Parathyroid adenoma (tissue), 2 donors: ENCODE measurements around the gene GIMD1.

Source experiments
- H2AFZ ChIP-seq: fragments of 300-600 bp; sonication (generic); one replicate; pipeline ENCODE4 v1.7.0; 2017; ENCODE audit warnings: antibody characterized with exemption, mild to moderate bottlenecking
- H3K27ac ChIP-seq: fragments of 300-600 bp; sonication (generic); one replicate; pipeline ENCODE4 v1.7.0; 2017
- H3K27me3 ChIP-seq: fragments of 300-600 bp; sonication (generic); one replicate; pipeline ENCODE4 v1.7.0; 2017; ENCODE audit warnings: low read length; ENCODE audit not compliant: control insufficient read depth, insufficient read depth
- H3K36me3 ChIP-seq: fragments of 300-600 bp; sonication (generic); one replicate; pipeline ENCODE4 v1.7.0; 2017; ENCODE audit warnings: low read length; ENCODE audit not compliant: control insufficient read depth, insufficient read depth
- H3K4me1 ChIP-seq: fragments of 300-600 bp; sonication (generic); one replicate; pipeline ENCODE4 v1.7.0; 2017; ENCODE audit warnings: control low read depth
- H3K4me2 ChIP-seq: fragments of 300-600 bp; sonication (generic); one replicate; pipeline ENCODE4 v1.7.0; 2017; ENCODE audit warnings: low read length
- H3K4me3 ChIP-seq: fragments of 300-600 bp; sonication (generic); one replicate; pipeline ENCODE4 v1.7.0; 2017; ENCODE audit warnings: low read depth, low read length
- H3K79me2 ChIP-seq: fragments of 300-600 bp; sonication (generic); one replicate; pipeline ENCODE4 v1.7.0; 2017; ENCODE audit warnings: control low read depth
- H3K9ac ChIP-seq: fragments of 300-600 bp; sonication (generic); one replicate; pipeline ENCODE4 v1.7.0; 2017; ENCODE audit warnings: mild to moderate bottlenecking
- H3K9me3 ChIP-seq: fragments of 300-600 bp; sonication (generic); one replicate; pipeline ENCODE4 v1.7.0; 2017; ENCODE audit warnings: low read length; ENCODE audit not compliant: control insufficient read depth
- CTCF ChIP-seq: fragments of 300-600 bp; sonication (generic); IDR thresholded peaks from one replicate; pipeline ENCODE4 v1.7.0; 2017; ENCODE audit warnings: antibody characterized with exemption, mild to moderate bottlenecking
- donor health status: primary hyperparathyroidism.

GIMD1 gene

DNA sequence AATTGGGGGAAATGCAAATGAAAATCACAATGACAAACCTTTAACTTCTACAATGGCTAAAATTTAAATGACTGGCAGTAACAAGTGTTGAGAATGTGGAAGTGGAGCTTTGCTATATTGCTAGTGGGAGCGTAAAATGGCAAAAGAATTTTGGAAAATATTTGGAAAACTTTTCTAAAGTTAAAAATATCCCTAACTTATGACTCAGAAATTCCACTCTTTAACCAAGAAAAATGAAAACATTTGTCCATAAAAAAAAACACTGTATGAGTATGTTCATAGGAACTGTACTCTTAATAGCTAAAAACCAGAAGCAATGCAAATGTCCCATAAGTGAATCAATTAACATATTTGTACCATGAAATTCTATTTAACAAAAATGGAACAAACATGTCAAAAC lies 56.2 kb downstream of the GIMD1 start:
- no peaks in the 10 kb centered on the region for H3K36me3 ChIP-seq
- TF ChIP-seq CTCF, result no peak
- H3K9ac ChIP-seq, result no peak overlapping the region
- H3K4me2 ChIP-seq, result no peak overlapping the region
- no peak overlapping the region for H2AFZ ChIP-seq
- peaks cover 7% of the 10 kb centered on the region for H3K79me2 ChIP-seq
- H3K27me3 ChIP-seq, result no peaks in the 10 kb centered on the region
- no peak overlapping the region for H3K27ac ChIP-seq
- H3K9me3 ChIP-seq, result no peaks in the 10 kb centered on the region
- H3K4me1 ChIP-seq, result peaks cover 2% of the 10 kb centered on the region
- no peak overlapping the region for H3K4me3 ChIP-seq
